Glutamatergic neuron (in vitro differentiated cells): ENCODE measurements around the gene HPD. TPM values are rescaled to one million over a fixed set of nuclear protein-coding genes. Genes with fewer than 3 reads are reported as not detected.
A peak's percentile ranks its signal among the peaks of the same experiment; 100 is the strongest.

Experiments used
- DNase-seq: peaks from one replicate; pipeline ENCODE4 v3.0.0; 2022
- H3K27ac Mint-ChIP-seq: one replicate; pipeline ENCODE4 v1.8.0; 2020; ENCODE audit warnings: mild to moderate bottlenecking, mixed read lengths, inconsistent platforms; ENCODE audit not compliant: unreplicated experiment
- H3K27me3 Mint-ChIP-seq: one replicate; pipeline ENCODE4 v1.8.0; 2020; ENCODE audit warnings: mild to moderate bottlenecking, moderate library complexity, mixed read lengths, inconsistent platforms; ENCODE audit not compliant: unreplicated experiment
- H3K36me3 Mint-ChIP-seq: one replicate; pipeline ENCODE4 v1.8.0; 2020; ENCODE audit warnings: mild to moderate bottlenecking, mixed read lengths, inconsistent platforms; ENCODE audit not compliant: unreplicated experiment
- H3K4me1 Mint-ChIP-seq: one replicate; pipeline ENCODE4 v1.8.0; 2020; ENCODE audit warnings: mild to moderate bottlenecking, low read depth, mixed read lengths, inconsistent platforms; ENCODE audit not compliant: unreplicated experiment
- H3K4me3 Mint-ChIP-seq: one replicate; pipeline ENCODE4 v1.8.0; 2020; ENCODE audit warnings: mild to moderate bottlenecking, mixed read lengths, inconsistent platforms; ENCODE audit not compliant: unreplicated experiment
- H3K9me3 Mint-ChIP-seq: one replicate; pipeline ENCODE4 v1.8.0; 2020; ENCODE audit warnings: mild to moderate bottlenecking, moderate library complexity, mixed read lengths, inconsistent platforms; ENCODE audit not compliant: unreplicated experiment
- total RNA-seq: library from RNA; stranded (reverse); fragmentation: NEBNext Ultra II Directional; extraction: Animal tissue kit (Norgen Biotek cat#: 25700); gene quantifications from one replicate; pipeline ENCODE4 v1.2.1, GENCODE V29; 2021; ENCODE audit not compliant: unreplicated experiment
- TF ChIP-seq, protein P1 (sequence below): fragments of 200-600 bp; sonication (generic); IDR thresholded peaks from one replicate; pipeline ENCODE4 v1.5.0; 2021; ENCODE audit not compliant: partially characterized antibody, unreplicated experiment

The HPD gene
- total RNA-seq, 1 donor from 2014 or later: not detected

DNA sequence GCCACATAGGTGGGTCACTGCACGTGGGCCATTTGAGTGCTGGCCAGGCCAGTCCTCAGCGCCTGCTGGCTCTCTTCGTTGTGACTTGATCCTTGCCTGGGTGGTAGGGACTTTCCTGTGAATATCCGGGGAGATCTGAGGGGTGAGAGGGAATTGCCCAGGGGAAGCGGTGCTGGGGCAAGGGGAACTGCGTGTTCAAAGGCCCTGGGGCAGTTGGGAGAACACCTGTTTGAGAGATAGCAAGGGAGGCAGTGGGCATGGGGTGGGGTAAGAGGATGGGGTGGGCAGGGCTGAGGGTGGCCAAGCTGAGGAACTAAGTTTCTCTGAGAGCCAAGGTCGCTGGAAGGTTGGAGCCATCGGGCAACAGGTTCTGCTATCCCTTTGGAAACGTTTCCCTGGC is 29.8 kb downstream of the HPD start:
- Mint-ChIP-seq H3K4me1 (no peaks in the 10 kb centered on the region), H3K9me3 (peaks cover 16% of the 10 kb centered on the region), H3K27ac (no peak overlapping the region), H3K27me3 (peaks cover 18% of the 10 kb centered on the region), H3K4me3 (no peak overlapping the region), H3K36me3 (no peaks in the 10 kb centered on the region)
- TF ChIP-seq, protein P1, sequence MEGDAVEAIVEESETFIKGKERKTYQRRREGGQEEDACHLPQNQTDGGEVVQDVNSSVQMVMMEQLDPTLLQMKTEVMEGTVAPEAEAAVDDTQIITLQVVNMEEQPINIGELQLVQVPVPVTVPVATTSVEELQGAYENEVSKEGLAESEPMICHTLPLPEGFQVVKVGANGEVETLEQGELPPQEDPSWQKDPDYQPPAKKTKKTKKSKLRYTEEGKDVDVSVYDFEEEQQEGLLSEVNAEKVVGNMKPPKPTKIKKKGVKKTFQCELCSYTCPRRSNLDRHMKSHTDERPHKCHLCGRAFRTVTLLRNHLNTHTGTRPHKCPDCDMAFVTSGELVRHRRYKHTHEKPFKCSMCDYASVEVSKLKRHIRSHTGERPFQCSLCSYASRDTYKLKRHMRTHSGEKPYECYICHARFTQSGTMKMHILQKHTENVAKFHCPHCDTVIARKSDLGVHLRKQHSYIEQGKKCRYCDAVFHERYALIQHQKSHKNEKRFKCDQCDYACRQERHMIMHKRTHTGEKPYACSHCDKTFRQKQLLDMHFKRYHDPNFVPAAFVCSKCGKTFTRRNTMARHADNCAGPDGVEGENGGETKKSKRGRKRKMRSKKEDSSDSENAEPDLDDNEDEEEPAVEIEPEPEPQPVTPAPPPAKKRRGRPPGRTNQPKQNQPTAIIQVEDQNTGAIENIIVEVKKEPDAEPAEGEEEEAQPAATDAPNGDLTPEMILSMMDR: no peak
- DNase-seq: no peak

GRCh38 chr12:121828306-121828705 is 30.4 kb downstream of the HPD start:
- H3K27ac Mint-ChIP-seq: no peak overlapping the region
- H3K4me3 Mint-ChIP-seq: no peak overlapping the region
- peaks cover 18% of the 10 kb centered on the region for H3K27me3 Mint-ChIP-seq
- H3K9me3 Mint-ChIP-seq: peaks cover 16% of the 10 kb centered on the region
- no peaks in the 10 kb centered on the region for H3K36me3 Mint-ChIP-seq
- no peak for DNase-seq
- TF ChIP-seq, protein P1: no peak
- no peaks in the 10 kb centered on the region for H3K4me1 Mint-ChIP-seq

DNA sequence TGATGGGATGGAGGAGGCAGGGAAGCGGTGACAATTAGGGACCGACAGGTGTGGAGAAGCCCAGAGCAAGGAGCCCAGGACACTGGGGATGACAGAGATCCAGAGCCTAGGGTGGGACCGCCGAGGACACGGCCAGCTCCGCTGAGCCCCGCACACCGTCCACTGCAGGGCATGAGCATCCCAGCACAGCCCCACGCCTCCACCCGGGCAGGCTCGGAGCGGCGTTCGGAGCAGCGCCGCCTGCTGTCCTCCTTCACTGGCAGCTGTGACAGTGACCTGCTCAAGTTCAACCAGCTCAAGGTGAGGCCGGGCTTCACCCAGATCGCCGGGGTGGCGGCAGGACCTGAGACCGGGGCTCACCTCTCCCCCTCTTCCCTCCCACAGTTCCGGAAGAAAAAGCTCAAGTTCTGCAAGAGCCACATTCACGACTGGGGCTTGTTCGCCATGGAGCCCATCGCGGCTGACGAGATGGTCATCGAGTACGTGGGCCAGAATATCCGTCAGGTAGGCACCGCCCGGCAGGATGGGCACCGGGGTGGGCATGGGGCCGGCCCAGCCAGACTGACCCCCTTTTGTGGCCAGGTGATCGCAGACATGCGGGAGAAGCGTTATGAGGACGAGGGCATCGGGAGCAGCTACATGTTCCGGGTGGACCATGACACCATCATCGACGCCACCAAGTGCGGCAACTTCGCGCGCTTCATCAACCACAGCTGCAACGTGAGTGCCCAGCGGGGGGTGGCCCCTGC is 31.1 kb downstream of the HPD start:
- DNase-seq: no peak
- H3K36me3 Mint-ChIP-seq: no peaks in the 10 kb centered on the region
- TF ChIP-seq, protein P1: no peak
- no peaks in the 10 kb centered on the region for H3K4me1 Mint-ChIP-seq
- H3K27ac Mint-ChIP-seq: no peak overlapping the region
- H3K27me3 Mint-ChIP-seq: peaks cover 18% of the 10 kb centered on the region
- H3K9me3 Mint-ChIP-seq: peaks cover 15% of the 10 kb centered on the region
- H3K4me3 Mint-ChIP-seq: no peak overlapping the region

DNA sequence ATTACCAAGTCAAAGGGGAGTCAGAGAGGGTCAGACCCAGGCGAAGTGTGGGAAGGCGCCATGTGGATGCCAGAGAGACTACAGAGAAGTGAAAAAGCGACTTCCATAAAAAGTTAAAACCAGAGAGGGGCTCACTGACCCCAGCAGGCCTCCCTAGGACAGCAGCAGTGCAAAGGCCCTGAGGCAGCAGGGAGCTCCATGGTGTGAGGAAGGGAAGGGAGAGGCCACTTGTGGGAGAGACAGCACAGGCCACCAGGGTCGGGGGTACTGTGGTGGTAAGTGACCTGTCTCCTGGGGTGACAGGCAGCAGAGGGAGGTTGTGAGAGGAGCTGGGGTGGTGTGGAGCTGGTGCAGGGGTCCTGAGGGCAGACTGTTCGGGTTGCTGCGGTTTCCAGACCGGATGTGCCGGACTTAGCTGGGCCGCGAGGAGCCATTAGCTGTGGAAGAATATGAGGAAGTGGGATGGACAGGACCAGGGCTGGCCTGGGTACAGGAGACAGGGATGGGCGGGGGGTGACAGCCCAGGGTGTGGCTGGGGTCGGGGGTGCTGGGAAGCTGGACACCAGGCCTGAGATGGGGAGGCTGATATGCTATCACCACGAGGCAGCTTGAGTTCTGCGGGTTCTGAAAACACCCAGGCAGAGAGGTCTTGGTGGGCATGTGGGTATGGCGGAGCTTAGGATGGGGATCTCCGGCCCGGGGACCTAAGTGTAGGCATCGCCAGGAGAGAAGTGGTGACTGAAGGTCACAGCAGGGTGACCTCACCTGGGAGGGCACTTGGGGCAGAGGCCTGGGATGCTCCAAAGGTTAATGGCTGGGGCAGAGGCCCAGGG is 32.1 kb downstream of the HPD start:
- TF ChIP-seq, protein P1: no peak
- no peak for DNase-seq
- H3K4me3 Mint-ChIP-seq: no peak overlapping the region
- peak overlapping the region; percentile 5 for H3K27ac Mint-ChIP-seq
- no peaks in the 10 kb centered on the region for H3K36me3 Mint-ChIP-seq
- H3K9me3 Mint-ChIP-seq: peaks cover 14% of the 10 kb centered on the region
- no peaks in the 10 kb centered on the region for H3K4me1 Mint-ChIP-seq
- peaks cover 18% of the 10 kb centered on the region for H3K27me3 Mint-ChIP-seq
